Cerebellar nuclear complex (tissue), 1 donor: ENCODE measurements around the gene HDDC3.

ENCODE experiments used
- DNase-seq, 2 experiments: peaks; one replicate each; lab custom pipeline; 2025; lab: John Stamatoyannopoulos, UW

HDDC3 gene

GRCh38 chr15:90931828-90932659 lies at the start of gene HDDC3:
TSS of gene HDDC3 (minus strand) at chr15:90932549. CDS start at chr15:90932540, 9 bp downstream.
- peak in 1 of 2 experiments; percentile 14 for DNase-seq

DNA sequence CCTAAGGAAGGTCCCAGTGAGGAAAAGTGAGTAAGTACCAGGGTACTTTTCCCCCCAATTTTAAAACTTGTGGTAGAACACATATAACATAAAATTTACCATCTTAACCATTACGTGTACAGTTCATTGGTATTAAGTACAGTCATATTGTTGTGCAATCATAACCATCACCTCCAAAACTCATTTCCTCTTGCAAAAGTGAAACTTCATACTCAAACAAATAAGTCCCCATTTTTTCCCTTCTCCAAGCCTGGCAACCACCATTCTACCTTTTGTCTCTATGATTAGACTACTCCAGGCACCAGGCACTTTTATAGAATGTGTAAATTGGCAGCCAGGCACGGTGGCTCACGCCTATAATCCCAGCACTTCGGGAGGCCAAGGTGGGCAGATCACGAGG lies 49.8 kb upstream of the HDDC3 start:
- no peak for DNase-seq

DNA sequence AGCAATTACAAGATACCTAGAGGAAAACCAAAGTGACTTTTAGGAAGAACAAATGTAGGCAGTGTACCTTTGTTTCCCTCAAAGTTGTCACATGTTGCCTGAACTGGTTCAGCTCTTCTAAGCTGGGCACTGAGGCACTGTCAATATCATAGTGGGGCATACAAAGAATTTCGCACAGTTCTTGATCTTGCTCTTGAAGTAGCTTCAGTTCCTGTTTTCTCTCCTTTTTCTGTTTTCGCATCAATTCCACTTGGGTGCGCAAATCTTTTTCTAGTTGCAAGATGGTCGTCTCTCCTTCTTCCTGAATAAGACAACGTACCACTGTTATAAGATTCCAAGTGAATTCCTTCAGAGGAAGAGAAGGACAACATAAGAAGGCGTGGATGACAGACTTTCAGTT lies 49.3 kb upstream of the HDDC3 start:
- DNase-seq, result no peak

DNA sequence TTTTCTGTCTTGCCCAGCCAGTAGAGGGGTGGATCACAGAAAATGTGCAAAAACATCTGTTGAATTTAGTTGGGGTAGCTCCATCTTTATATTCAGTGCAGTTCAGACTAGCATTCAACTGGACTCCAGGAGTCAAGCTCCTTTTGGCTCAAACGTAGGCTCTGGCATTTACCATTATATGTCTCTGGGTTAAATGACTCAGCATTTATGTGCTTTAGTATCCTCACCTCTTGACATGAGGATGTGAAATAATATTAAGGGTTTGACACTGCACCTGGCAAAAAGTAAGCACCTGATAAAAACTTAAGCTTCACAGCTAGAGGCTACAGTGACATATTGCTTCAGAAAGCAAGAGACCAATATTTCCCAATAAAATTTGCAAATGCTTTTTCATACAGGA lies 47.2 kb upstream of the HDDC3 start:
- no peak for DNase-seq

GRCh38 chr15:90974216-90974615 lies 41.9 kb upstream of the HDDC3 start:
- DNase-seq, result no peak

GRCh38 chr15:90972133-90972532 lies 39.8 kb upstream of the HDDC3 start:
- DNase-seq, result no peak

DNA sequence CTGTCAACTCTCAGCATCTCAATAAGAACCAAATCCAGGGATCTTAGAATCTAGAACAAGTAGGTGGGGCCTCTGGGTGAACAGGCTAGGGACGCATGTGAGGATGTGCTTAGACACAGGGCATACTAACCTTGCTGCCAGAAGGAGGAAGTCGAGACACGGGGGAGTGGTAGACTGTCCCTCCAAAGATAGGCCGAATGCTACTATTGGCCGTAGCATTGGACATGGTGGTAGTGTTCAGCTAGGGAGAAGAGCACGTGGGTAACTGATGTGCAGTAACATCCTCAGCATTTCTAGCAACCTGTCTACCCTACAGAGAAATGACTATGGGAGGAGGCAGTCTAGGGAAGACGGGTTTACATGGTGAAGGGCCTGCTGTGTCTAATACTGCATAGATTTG lies 37.9 kb upstream of the HDDC3 start:
- DNase-seq, result no peak

DNA sequence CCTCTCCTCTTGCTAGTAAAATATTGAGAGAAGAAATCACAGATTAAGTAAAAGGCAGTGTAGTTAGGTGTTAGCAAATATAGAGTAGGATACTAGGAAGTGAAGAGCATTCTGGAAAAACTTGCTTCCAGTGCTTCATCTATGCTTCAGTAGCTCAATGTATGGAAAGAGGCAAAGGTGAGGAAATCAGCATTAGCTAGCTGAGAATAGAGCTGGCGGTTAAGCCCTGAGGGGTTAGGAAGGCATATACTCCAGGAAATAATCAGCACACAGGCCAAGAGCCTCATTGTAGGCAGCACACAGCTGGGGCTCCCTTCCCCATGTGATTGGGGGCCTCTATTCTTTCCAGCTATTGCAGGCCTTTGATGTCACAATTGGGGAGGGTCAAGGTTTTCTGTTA lies 36.1 kb upstream of the HDDC3 start:
- DNase-seq, result no peak

DNA sequence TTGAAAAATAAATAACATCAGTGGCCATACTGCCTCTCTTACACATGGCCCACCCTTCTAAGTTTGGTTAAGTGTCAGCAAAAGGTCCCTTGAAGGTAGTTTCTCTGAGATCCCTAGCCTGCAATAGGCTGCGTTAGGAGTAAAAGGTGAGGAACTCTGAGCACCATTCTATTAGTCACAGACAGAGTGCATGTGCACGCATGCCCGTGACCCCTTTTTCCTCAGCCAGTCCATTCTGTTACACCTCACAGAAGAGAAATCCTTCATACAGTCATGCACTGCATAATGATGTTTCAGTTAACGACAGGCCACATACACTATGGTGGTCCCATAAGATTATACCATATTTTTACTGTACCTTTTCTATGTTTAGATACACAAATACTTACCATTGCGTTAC lies 34.9 kb upstream of the HDDC3 start:
- DNase-seq, result no peak

DNA sequence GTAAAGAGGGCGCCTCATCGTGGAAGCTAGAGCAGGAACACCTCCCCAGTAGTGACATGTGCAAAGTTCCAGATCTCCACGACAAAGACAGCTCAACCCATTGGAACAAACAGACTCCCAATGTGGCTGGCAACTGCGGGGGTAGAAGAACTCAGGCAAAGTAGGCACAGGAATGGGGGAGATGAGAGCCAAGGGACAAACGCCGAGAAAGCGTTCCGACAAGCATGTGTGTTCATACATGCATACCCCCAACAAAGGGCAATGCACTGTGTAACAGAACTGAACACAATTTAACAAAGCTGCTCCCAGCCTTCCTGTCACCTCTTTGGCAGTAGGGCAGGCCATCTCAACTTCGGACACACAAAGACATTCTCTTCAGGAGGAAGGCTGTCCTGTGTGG lies 33.9 kb upstream of the HDDC3 start:
- DNase-seq, result no peak

DNA sequence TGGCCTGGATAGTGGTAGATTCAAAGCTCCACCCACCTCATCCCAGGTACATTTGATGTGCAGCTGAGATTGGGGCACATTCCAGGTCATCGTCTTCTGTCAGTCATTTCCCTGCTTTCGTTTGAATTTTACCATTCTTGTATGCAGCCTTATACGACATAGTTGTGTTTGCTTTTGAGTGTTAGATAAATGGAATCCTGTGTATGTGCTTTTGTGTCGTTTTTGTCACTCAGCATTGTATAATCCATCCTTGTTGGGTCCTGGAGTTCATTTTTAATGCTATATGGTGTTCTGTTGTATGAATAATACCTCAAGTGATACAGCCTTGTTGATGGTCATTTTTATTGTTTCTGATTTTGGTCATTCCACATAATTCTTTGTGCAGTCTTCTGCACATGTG lies 29.7 kb upstream of the HDDC3 start:
- no peak for DNase-seq

- no peak for DNase-seq
Observed at GRCh38 chr15:90960298-90961091, 28.1 kb upstream of the HDDC3 start.

DNA sequence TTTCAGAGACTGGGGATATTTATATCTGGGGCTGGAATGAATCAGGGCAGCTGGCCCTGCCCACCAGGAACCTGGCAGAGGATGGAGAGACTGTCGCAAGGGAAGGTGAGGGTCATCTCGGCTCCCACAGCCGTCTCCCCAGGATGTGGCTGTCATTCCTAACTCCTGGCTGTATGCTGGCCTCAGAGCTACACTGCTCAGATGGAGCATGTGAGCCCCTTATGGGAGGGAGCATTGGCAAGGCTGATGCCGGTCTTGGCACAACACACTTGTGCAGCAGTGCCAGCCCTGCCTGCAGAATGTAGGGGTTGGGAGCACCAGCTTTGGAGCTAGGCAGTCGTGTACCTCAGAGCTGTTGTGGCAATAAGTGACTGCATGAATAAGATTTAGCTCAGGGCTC lies 27.5 kb upstream of the HDDC3 start:
- DNase-seq, result peak; percentile 27 to 67

DNA sequence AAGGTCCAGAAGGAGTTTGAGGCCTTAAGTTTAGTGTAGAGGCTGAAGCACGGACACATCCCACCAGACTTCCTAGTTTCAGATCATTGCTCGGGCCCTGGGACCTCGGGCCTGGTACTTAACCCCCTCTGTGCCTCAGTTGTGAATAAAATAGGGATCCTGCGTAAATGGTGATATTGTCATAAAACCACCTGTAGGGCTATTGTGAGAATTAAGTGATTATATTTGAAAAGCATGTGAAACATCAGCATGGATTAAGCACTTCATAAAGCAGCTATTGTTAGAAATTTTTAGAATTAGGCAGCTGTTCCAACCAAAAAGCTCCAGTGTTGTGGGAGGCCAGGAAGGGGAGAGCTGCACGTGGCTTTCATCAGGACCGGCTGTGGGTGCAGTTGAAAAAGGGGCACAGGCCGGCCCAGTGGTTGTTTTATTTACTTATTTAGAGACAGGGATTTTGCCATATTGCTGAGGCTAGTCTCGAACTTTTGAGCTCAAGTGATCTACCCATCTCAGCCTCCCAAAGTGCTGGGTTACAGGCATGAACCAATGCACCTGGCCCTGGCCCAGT lies 26.8 kb upstream of the HDDC3 start:
- DNase-seq, result no peak

DNA sequence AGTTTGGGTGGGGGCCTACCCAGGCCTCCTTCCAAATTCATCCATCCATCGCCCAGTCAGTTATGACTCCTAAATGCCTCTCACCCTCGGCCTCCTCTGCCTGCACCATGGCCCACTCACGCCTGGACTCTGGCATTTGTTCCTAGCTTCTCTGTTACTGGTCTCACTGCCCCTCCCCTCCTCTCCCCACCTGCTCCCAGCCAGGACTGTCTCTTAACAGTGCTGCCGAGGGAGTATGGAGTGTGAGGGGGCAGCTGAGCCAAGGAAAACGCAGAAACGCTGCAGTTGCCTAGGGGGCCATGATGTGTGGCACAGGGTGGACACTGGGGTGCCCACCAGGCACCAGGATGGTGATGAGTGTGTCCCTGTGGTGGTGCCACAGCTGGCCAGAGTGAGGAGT lies 25.4 kb upstream of the HDDC3 start:
- DNase-seq, result no peak

DNA sequence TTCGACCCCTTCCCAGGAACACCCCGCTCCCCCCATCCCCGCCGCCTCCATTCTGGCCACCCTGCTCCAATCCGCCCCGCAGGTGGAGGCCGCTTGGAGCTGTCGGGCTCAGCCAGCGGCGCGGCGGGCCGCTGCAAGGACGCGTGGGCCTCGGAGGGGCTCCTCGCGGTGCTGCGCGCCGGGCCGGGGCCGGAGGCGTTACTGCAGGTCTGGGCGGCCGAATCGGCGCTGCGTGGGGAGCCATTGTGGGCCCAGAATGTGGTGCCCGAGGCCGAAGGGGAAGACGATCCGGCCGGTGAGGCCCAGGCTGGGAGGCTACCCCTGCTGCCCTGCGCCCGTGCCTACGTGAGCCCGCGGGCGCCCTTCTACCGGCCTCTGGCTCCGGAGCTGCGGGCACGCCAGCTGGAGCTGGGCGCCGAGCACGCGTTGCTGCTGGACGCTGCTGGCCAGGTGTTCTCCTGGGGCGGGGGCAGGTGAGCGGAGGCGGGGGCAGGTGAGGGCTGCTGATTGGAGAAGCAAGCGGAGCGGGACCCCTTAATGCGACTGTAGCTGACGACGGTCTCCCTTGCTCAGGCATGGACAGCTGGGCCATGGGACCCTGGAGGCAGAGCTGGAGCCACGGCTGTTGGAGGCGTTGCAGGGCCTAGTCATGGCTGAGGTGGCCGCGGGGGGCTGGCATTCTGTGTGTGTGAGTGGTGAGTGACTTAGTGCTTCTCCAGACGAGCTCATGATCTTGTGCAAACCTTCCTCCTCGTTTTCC lies 24.9 kb upstream of the HDDC3 start:
- DNase-seq, result no peak

DNA sequence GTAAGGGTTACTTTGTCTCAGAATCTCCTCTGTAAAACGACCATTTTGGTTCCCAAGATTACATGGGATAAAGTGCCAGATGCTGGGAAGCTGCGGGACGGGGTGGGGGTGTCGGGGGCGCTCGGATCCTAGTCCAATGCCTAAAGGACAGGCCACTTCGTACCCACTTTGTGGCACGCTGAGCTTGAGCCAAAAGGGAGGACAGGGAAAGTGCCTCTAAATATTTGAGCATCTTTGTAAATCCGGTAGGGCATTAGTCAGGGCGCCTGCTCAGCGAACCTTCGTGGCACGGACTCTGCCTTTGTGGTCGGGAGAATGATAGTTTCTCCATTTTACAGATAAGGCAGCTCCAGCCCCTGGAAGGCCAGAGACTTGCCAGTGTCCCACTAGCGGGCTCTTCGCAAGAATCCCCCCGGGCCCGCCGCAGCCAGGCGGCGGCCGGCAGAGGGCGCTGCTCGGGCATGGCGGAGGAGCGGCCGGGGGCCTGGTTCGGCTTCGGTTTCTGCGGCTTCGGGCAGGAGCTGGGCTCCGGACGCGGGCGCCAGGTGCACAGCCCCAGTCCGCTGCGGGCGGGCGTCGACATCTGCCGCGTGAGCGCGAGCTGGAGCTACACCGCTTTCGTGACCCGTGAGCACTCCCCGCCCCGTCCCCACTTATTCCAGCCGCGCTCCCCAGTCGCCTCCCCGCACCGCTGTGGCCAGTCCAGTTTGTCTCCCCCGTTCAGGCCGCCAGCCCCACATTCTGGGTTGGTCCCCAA lies 24.1 kb upstream of the HDDC3 start:
- no peak for DNase-seq

- DNase-seq, result no peak
Observed at GRCh38 chr15:90955624-90956273, 23.4 kb upstream of the HDDC3 start.

DNA sequence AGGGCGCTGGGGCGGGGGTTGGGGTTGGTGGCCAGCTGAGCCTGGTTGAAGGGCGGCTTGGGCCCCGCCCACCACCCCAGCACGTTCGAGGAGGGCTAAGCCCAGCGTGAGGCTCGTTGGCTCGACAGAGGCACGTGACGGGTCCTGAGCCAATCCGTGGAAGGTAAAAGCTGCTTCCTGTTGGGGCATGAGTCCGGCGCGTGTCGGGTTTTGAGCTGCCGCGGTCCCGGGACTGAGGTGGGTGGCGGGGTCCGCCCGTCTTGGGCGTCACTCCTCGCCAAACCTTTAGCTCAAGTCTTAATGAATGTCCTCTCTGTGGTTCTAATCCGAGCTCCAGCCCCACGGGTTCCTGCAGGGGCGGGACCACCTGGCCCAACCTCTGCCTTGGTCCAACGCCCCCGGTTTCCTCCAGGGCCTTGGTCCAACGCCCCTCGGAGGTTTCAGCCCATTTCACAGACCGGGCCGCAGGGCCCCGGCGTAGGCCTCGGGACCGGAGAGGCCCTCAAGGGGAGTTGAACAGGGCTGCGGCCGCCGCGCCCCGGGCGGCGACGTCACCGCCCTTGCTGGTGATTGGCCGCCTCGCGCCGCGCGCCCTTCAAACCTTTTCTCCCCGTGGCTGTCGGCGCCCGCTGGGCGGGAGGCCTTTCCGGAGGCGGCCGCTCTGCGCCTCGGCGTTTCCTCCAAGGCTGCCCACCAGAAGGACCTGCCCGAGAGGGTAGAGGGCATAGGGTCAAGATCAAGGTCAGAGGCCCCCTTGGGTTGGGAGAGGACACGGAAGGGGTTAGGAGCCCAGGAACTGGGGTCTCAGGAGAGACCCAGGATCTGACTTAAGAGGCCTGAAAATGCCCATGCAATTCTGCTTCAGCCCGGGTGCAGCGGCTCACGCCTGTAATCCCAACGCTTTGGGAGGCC lies 22.6 kb upstream of the HDDC3 start, which contains the start of gene RCCD1:
Gene RCCD1 (plus strand): TSS at position 173 of the 912 bp plus-strand sequence. CDS start 1,851 bp downstream, outside the sequence.
- peak; percentile 11 to 65 for DNase-seq
